HFFc6 (cell line): ENCODE results near the gene POLR2B. TPM values are rescaled to one million over a fixed set of nuclear protein-coding genes. Genes with fewer than 3 reads are reported as not detected.
A peak's percentile ranks its signal among the peaks of the same experiment; 100 is the strongest.

Experiments used
- DNase-seq: peaks from one replicate; pipeline ENCODE4 v3.0.0-alpha.2; 2018
- H3K27ac Mint-ChIP-seq: 2 replicates; pipeline ENCODE4 v1.8.0; 2020; ENCODE audit warnings: mild to moderate bottlenecking, mixed read lengths
- H3K27me3 Mint-ChIP-seq: 2 replicates; pipeline ENCODE4 v1.8.0; 2021; ENCODE audit warnings: mild to moderate bottlenecking, moderate library complexity, mixed read lengths; ENCODE audit not compliant: insufficient read depth
- H3K36me3 Mint-ChIP-seq: 2 replicates; pipeline ENCODE4 v1.8.0; 2021; ENCODE audit warnings: low read depth, mixed read lengths
- H3K4me1 Mint-ChIP-seq: 2 replicates; pipeline ENCODE4 v1.8.0; 2020; ENCODE audit warnings: low read depth, mixed read lengths
- H3K4me3 Mint-ChIP-seq: 2 replicates; pipeline ENCODE4 v1.8.0; 2020; ENCODE audit warnings: mild to moderate bottlenecking, moderate library complexity, mixed read lengths
- H3K9me3 Mint-ChIP-seq: 2 replicates; pipeline ENCODE4 v1.8.0; 2020; ENCODE audit warnings: mild to moderate bottlenecking, mixed read lengths
- CTCF ChIP-seq: fragments of 200-600 bp; sonication (generic); IDR thresholded peaks from 2 replicates; pipeline ENCODE4 v1.5.0; 2021; ENCODE audit warnings: antibody characterized with exemption, mild to moderate bottlenecking
- total RNA-seq, 6 experiments: library from RNA; stranded (reverse); fragmentation: NEBNext Ultra II Directional; extraction: Animal tissue kit (Norgen Biotek cat#: 25700); gene quantifications; 2 replicates in 1 of 6; 3 replicates in 5 of 6; pipeline ENCODE4 v1.2.3, GENCODE V29; 2021

The POLR2B gene
- total RNA-seq, 6 experiments from 2014 or later, result 83.5 to 90.9 (median 87.8) TPM

GRCh38 chr4:56976283-56976836 is 2.3 kb upstream of the POLR2B start:
- Mint-ChIP-seq H3K4me3 (peak overlapping the region; percentile 99), H3K4me1 (peaks cover 28% of the 10 kb centered on the region), H3K36me3 (peaks cover 43% of the 10 kb centered on the region), H3K27me3 (peaks cover 8% of the 10 kb centered on the region; the same call in 1 of the 2 replicates), H3K9me3 (peaks cover 10% of the 10 kb centered on the region), H3K27ac (peak overlapping the region; percentile 12)
- no peak for TF ChIP-seq CTCF
- no peak for DNase-seq

GRCh38 chr4:56976837-56977320 is 1.8 kb upstream of the POLR2B start:
- H3K4me1 Mint-ChIP-seq, result peaks cover 33% of the 10 kb centered on the region
- peak; percentile 36; the same call in 1 of the 2 replicates for TF ChIP-seq CTCF
- peak overlapping the region; percentile 98 for H3K27ac Mint-ChIP-seq
- peak overlapping the region; percentile 99 for H3K4me3 Mint-ChIP-seq
- H3K9me3 Mint-ChIP-seq, result peaks cover 10% of the 10 kb centered on the region
- peaks cover 45% of the 10 kb centered on the region for H3K36me3 Mint-ChIP-seq
- peaks cover 8% of the 10 kb centered on the region; the same call in 1 of the 2 replicates for H3K27me3 Mint-ChIP-seq
- DNase-seq, result no peak

GRCh38 chr4:56977321-56978012 is 1.2 kb upstream of the POLR2B start, which contains the start of gene NOA1:
Gene NOA1, minus strand, starts transcription at chr4:56977606. Its CDS starts 21 bp downstream, at chr4:56977585.
- Mint-ChIP-seq H3K27ac (peak within 1 kb of the TSS; percentile 98), H3K36me3 (peaks cover 42% of the 10 kb centered on the region), H3K9me3 (peaks cover 10% of the 10 kb centered on the region), H3K4me1 (peaks cover 38% of the 10 kb centered on the region), H3K4me3 (peak within 1 kb of the TSS; percentile 99), H3K27me3 (peaks cover 8% of the 10 kb centered on the region; the same call in 1 of the 2 replicates)
- no peak for TF ChIP-seq CTCF
- peak; percentile 99 for DNase-seq

GRCh38 chr4:56979421-56980072 is 851 bp downstream of the POLR2B start:
- Mint-ChIP-seq H3K27ac (peak overlapping the region; percentile 98), H3K4me1 (peaks cover 37% of the 10 kb centered on the region), H3K36me3 (peaks cover 28% of the 10 kb centered on the region), H3K27me3 (peaks cover 8% of the 10 kb centered on the region; the same call in 1 of the 2 replicates), H3K9me3 (no peaks in the 10 kb centered on the region), H3K4me3 (peak overlapping the region; percentile 99)
- no peak for TF ChIP-seq CTCF
- DNase-seq, result no peak

- Mint-ChIP-seq H3K36me3 (peaks cover 26% of the 10 kb centered on the region), H3K27ac (peak overlapping the region; percentile 9; the same call in 1 of the 2 replicates), H3K4me1 (peaks cover 30% of the 10 kb centered on the region), H3K27me3 (peaks cover 8% of the 10 kb centered on the region; the same call in 1 of the 2 replicates), H3K4me3 (peak overlapping the region; percentile 33), H3K9me3 (no peaks in the 10 kb centered on the region)
- TF ChIP-seq CTCF, result no peak
- no peak for DNase-seq
These were observed 3.1 kb downstream of the POLR2B start for GRCh38 chr4:56981795-56982201.
